GM12878 (cell line): Measurements from ENCODE around the gene RACGAP1. TPM values are rescaled to one million over a fixed set of nuclear protein-coding genes. Genes with fewer than 3 reads are reported as not detected.

Experiments used
- ATAC-seq: fragments of 200-7000 bp; cut with Tn5 transposase; 3 replicates; pipeline ENCODE4 v1.9.1; 2020; ENCODE audit warnings: mild to moderate bottlenecking, moderate library complexity
- BruUV-seq: library from RNA; stranded (reverse); fragments of 400-500 nt; replicated peaks from 2 replicates; lab custom pipeline; 2021; lab: Mats Ljungman, UMichigan
- CTCF ChIA-PET: fragments of 300-600 bp; sonication (Branson Sonifier 250); formaldehyde crosslinking; extraction: SDS; loops from one replicate; lab custom pipeline; 2021; ENCODE audit warnings: inconsistent platforms; lab: Yijun Ruan, JAX
- POLR2A ChIA-PET: fragments of 350-600 bp; formaldehyde crosslinking; extraction: SDS; loops from one replicate; lab custom pipeline; 2021; ENCODE audit warnings: inconsistent platforms; lab: Charles Lee
- RAD21 ChIA-PET: fragments of 300-600 bp; sonication (Branson Sonifier 250); formaldehyde crosslinking; loops from one replicate; lab custom pipeline; 2023; ENCODE audit warnings: antibody characterized with exemption; ENCODE audit not compliant: unreplicated experiment; lab: Charles Lee
- SMC1A ChIA-PET: fragments of 300-600 bp; sonication (Branson Sonifier 250); formaldehyde crosslinking; loops from one replicate; lab custom pipeline; 2023; ENCODE audit not compliant: unreplicated experiment, uncharacterized antibody; lab: Charles Lee
- DNase-seq: peaks from one replicate; pipeline ENCODE4 v3.0.0-alpha.2; 2011; ENCODE audit warnings: low read depth, low spot score
- FAIRE-seq: peaks from 3 replicates; lab custom pipeline; 2011; peaks lifted over from hg19 to GRCh38; lab: Jason Lieb, UNC
- H2AFZ ChIP-seq: 2 replicates; pipeline ENCODE4 v1.6.0; 2011; ENCODE audit warnings: low read depth, low read length, control low read depth; ENCODE audit not compliant: control insufficient read depth
- H3K27ac ChIP-seq: 2 replicates; pipeline ENCODE4 v1.5.1; 2011; ENCODE audit warnings: control low read depth; ENCODE audit not compliant: control insufficient read depth, insufficient read depth
- H3K27me3 ChIP-seq, 2 experiments: replicated peaks in 1 of 2; 2 replicates each; pipeline versions ENCODE4 v1.6.0 to v1.6.1; 2011; ENCODE audit warnings: low read length in 1 of 2; ENCODE audit not compliant: control insufficient read depth in 2 of 2, insufficient read depth in 2 of 2
- H3K36me3 ChIP-seq, 2 experiments: 2 replicates each; pipeline ENCODE4 v1.5.1; 2011; ENCODE audit warnings: low read length in 1 of 2; ENCODE audit not compliant: control insufficient read depth in 2 of 2, insufficient read depth in 2 of 2
- H3K4me1 ChIP-seq: 2 replicates; pipeline ENCODE4 v1.6.1; 2011; ENCODE audit warnings: mild to moderate bottlenecking, low read length, moderate library complexity, mixed read lengths; ENCODE audit not compliant: control insufficient read depth, insufficient read depth
- H3K4me2 ChIP-seq: 2 replicates; pipeline ENCODE4 v1.6.0; 2011; ENCODE audit warnings: control low read depth; ENCODE audit not compliant: control insufficient read depth, insufficient read depth
- H3K4me3 ChIP-seq: fragments of 200-600 bp; sonication (generic); 2 replicates; pipeline ENCODE4 v1.5.1; 2016
- H3K79me2 ChIP-seq: 2 replicates; pipeline ENCODE4 v1.6.0; 2011; ENCODE audit warnings: low read length; ENCODE audit not compliant: control insufficient read depth, insufficient read depth
- H3K9ac ChIP-seq: 2 replicates; pipeline ENCODE4 v1.8.0; 2011; ENCODE audit warnings: low read length, control low read depth, mixed read lengths; ENCODE audit not compliant: control insufficient read depth, insufficient read depth
- H3K9me3 ChIP-seq: replicated peaks from 3 replicates; pipeline ENCODE4 v1.5.1; 2011; ENCODE audit warnings: mild to moderate bottlenecking, low read length; ENCODE audit not compliant: control insufficient read depth, insufficient read depth
- H4K20me1 ChIP-seq: 2 replicates; pipeline ENCODE4 v1.6.0; 2011; ENCODE audit not compliant: control insufficient read depth, insufficient read depth
- BACH1 ChIP-seq: fragments of 450-650 bp; IDR thresholded peaks from 2 replicates; pipeline ENCODE4 v1.6.1; 2017; ENCODE audit warnings: mild to moderate bottlenecking, borderline replicate concordance
- BCL11A ChIP-seq: IDR thresholded peaks from 2 replicates; pipeline ENCODE4 v1.6.1; 2011; ENCODE audit warnings: low read depth, low read length
- CREB1 ChIP-seq: IDR thresholded peaks from 2 replicates; pipeline ENCODE4 v1.6.1; 2012; ENCODE audit warnings: low read depth, mild to moderate bottlenecking, inconsistent platforms
- EP300 ChIP-seq, 2 experiments: fragments of 150-350 bp in 1 of 2; IDR thresholded peaks; 2 replicates each; pipeline ENCODE4 v1.6.1; 2011 to 2012; ENCODE audit warnings: low read depth in 2 of 2, low read length in 2 of 2, borderline replicate concordance in 1 of 2, improper control_type of control experiment in 1 of 2, inconsistent platforms in 1 of 2; ENCODE audit not compliant: control insufficient read depth in 1 of 2
- LARP7 ChIP-seq: fragments of 450-650 bp; IDR thresholded peaks from 2 replicates; pipeline ENCODE4 v1.6.1; 2017; ENCODE audit warnings: mild to moderate bottlenecking
- MEF2A ChIP-seq: IDR thresholded peaks from 2 replicates; pipeline ENCODE4 v1.6.1; 2011; ENCODE audit warnings: low read depth, mild to moderate bottlenecking, low read length, moderate library complexity; ENCODE audit not compliant: insufficient read depth
- RUNX3 ChIP-seq: IDR thresholded peaks from 2 replicates; pipeline ENCODE4 v1.6.1; 2012; ENCODE audit warnings: low read length, inconsistent platforms
- TBL1XR1 ChIP-seq: IDR thresholded peaks from 2 replicates; pipeline ENCODE4 v1.6.1; 2012; ENCODE audit warnings: low read depth, low read length, improper control_type of control experiment
- YY1 ChIP-seq: IDR thresholded peaks from 2 replicates; pipeline ENCODE4 v1.6.1; 2011; ENCODE audit warnings: low read depth, mild to moderate bottlenecking, low read length
- WGBS: methylation state at CpG from one replicate; pipeline ENCODE4 v1.1.6; 2016; ENCODE audit warnings: low lambda C conversion rate; ENCODE audit not compliant: insufficient replicate concordance, insufficient coverage; ENCODE audit errors: missing lambda C conversion rate; 5-methylcytosine and 5-hydroxymethylcytosine counted together
- in situ Hi-C: fragments of 300-500 bp; cut with MboI; formaldehyde crosslinking; loops from 9 replicates; pipeline ENCODE4 v1.14.3; 2018; ENCODE audit warnings: mixed read lengths
- intact Hi-C: fragments of 100-400 bp; cut with micrococcal nuclease; formaldehyde crosslinking; loops from one replicate; pipeline ENCODE4 v1.14.2; 2022; ENCODE audit not compliant: unreplicated experiment
- polyA plus RNA-seq, 11 experiments: library from polyadenylated mRNA; depleted of rRNA in 4 of 11; unstranded in 6 of 11; stranded (reverse) in 5 of 11; fragments of >200 nt; fragmentation: Nextera tagmentation in 4 of 11; fragmentation: Illumina TruSeq in 1 of 11; extraction: Ambion mirVana in 4 of 11; extraction: Trizol in 1 of 11; gene quantifications; 1 replicate in 1 of 11; 2 replicates in 10 of 11; pipeline versions ENCODE4 v1.2.1 to v1.2.3, GENCODE V29; 2011 to 2016; ENCODE audit warnings: inconsistent platforms in 2 of 11, missing spikeins in 2 of 11, low read depth in 1 of 11
- total RNA-seq, 4 experiments: library from RNA; depleted of rRNA in 3 of 4; stranded (reverse); fragments of >200 nt in 3 of 4; fragmentation: Illumina TruSeq in 1 of 4; extraction: Trizol in 1 of 4; gene quantifications; 2 replicates each; pipeline versions ENCODE4 v1.2.1 to v1.2.3, GENCODE V29; 2013 to 2021
- TF ChIP-seq, protein P1 (sequence below): fragments of 450-650 bp; IDR thresholded peaks from 2 replicates; pipeline ENCODE4 v1.6.1; 2017; ENCODE audit warnings: borderline replicate concordance
- TF ChIP-seq, protein P2 (sequence below): IDR thresholded peaks from 2 replicates; pipeline ENCODE4 v1.6.1; 2012; ENCODE audit warnings: low read depth, low read length, improper control_type of control experiment
- TF ChIP-seq, protein P3 (sequence below): IDR thresholded peaks from 2 replicates; pipeline ENCODE4 v1.6.1; 2011; ENCODE audit warnings: borderline replicate concordance, low read depth, mild to moderate bottlenecking, moderate library complexity, mixed read lengths, low read length; ENCODE audit not compliant: insufficient read depth; ENCODE audit errors: extremely low read length
- TF ChIP-seq, protein P4 (sequence below): fragments of 450-650 bp; IDR thresholded peaks from 2 replicates; pipeline ENCODE4 v1.6.1; 2017; ENCODE audit warnings: antibody characterized with exemption, mild to moderate bottlenecking, moderate library complexity
- TF ChIP-seq, protein P5 (sequence below): fragments of 450-650 bp; conservative IDR thresholded peaks from 2 replicates; pipeline ENCODE4 v1.6.1; 2017; ENCODE audit warnings: mild to moderate bottlenecking, moderate library complexity

Gene RACGAP1
- total and polyA plus RNA-seq, 10 of the 15 experiments (the other 5 are each of a cell fraction or from before 2014, with no cell fraction given), result 32.4 to 87.9 (median 76.2) TPM

DNA sequence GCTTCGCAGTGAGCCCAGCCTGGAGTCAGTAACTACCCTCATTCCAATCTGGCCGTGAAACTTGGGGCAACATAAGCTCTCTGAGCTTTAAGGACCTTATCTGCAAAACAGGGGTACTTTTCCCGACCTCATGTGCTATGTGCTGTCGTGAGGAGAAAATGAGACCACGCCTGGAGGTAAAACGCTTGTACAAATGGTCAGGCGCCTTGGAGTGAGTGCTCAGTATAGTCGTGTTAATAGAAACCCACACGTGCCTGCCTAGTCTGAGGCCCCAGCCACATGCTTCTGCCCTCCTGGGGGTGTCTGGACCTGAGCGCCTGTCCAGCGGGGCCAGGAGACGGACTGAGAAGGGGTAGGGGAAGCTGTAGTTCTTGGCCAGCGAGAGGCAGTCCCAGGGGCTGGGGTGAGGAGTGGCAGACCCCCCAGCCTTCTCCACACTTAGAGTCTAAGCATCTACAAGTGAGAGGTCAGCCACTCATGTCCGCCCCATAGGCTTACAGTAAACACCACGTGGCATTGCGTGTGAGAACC, 58.7 kb downstream of the RACGAP1 start (continued):
- TF ChIP-seq, protein P1, sequence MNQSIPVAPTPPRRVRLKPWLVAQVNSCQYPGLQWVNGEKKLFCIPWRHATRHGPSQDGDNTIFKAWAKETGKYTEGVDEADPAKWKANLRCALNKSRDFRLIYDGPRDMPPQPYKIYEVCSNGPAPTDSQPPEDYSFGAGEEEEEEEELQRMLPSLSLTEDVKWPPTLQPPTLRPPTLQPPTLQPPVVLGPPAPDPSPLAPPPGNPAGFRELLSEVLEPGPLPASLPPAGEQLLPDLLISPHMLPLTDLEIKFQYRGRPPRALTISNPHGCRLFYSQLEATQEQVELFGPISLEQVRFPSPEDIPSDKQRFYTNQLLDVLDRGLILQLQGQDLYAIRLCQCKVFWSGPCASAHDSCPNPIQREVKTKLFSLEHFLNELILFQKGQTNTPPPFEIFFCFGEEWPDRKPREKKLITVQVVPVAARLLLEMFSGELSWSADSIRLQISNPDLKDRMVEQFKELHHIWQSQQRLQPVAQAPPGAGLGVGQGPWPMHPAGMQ, result no peak
- TF ChIP-seq, all 136 proteins: peak for 0

DNA sequence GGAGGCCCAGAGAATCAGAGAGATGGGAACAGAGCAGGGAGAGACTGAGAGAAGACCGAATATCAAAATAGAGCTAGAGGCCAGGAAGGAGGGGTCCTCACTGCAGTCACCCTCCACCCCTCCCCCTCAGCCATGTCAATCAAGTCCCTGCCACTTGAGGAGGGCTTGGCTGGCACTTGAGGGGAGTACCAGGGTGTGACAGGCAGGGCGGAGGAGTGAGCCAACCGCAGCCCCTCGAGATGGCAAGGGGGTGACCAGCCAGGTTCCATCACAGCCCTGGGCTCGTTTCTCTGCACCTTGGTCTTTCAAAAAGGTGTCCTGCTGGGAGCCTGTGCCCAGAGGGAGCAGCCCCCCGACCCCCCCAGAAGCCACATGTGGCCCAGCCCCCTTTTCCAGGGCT, 59.5 kb downstream of the RACGAP1 start:
- DNase-seq (no peak), ATAC-seq (no peak), FAIRE-seq (no peak)
- WGBS, result 18% methylated on average over 6 of the region's 6 CpGs
- BruUV-seq, result no TSS peak
- ChIA-PET RAD21 (interaction anchor here (1.0 to 5.1 kb wide), 8 partner anchors 10 to 196 kb away, joined by 3 to 74 read pairs (median 4); no protein-coding TSS in a partner anchor), SMC1A (interaction anchor here (1.0 to 4.2 kb wide), 8 partner anchors 20 to 963 kb away, joined by 3 to 25 read pairs (median 4); partner anchors contain the start of gene COX14), POLR2A (interaction anchor here (0.6 kb wide), 1 partner anchor 207 kb away, joined by 3 read pairs; no protein-coding TSS in a partner anchor), CTCF (interaction anchor here (0.6 to 5.9 kb wide), 20 partner anchors 8 to 394 kb away, joined by 3 to 121 read pairs (median 11); partner anchors contain the start of gene AQP2)
- intact Hi-C loops, result loop anchor here (5.0 kb wide), 1 partner anchor 211 kb away; no protein-coding TSS in a partner anchor
- Histone ChIP-seq H3K9ac (no peak overlapping the region), H2AFZ (no peak overlapping the region), H4K20me1 (no peaks in the 10 kb centered on the region), H3K79me2 (no peaks in the 10 kb centered on the region), H3K27ac (no peak overlapping the region), H3K9me3 (no peaks in the 10 kb centered on the region; the same call in 2 of the 3 replicates), H3K36me3 (no peaks in the 10 kb centered on the region), H3K4me3 (no peak overlapping the region), H3K4me2 (no peak overlapping the region), H3K4me1 (peaks cover 8% of the 10 kb centered on the region), H3K27me3 (peaks cover 5 to 11% of the 10 kb centered on the region in 2 experiments; a peak in 3 of 4 replicates)
- in situ Hi-C loops, result no loop called here
- TF ChIP-seq, protein P2, sequence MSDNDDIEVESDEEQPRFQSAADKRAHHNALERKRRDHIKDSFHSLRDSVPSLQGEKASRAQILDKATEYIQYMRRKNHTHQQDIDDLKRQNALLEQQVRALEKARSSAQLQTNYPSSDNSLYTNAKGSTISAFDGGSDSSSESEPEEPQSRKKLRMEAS, result no peak
- TF ChIP-seq YY1, result no peak
- TF ChIP-seq BCL11A, result no peak
- TF ChIP-seq, protein P3, sequence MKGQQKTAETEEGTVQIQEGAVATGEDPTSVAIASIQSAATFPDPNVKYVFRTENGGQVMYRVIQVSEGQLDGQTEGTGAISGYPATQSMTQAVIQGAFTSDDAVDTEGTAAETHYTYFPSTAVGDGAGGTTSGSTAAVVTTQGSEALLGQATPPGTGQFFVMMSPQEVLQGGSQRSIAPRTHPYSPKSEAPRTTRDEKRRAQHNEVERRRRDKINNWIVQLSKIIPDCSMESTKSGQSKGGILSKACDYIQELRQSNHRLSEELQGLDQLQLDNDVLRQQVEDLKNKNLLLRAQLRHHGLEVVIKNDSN, result no peak
- TF ChIP-seq, protein P4, sequence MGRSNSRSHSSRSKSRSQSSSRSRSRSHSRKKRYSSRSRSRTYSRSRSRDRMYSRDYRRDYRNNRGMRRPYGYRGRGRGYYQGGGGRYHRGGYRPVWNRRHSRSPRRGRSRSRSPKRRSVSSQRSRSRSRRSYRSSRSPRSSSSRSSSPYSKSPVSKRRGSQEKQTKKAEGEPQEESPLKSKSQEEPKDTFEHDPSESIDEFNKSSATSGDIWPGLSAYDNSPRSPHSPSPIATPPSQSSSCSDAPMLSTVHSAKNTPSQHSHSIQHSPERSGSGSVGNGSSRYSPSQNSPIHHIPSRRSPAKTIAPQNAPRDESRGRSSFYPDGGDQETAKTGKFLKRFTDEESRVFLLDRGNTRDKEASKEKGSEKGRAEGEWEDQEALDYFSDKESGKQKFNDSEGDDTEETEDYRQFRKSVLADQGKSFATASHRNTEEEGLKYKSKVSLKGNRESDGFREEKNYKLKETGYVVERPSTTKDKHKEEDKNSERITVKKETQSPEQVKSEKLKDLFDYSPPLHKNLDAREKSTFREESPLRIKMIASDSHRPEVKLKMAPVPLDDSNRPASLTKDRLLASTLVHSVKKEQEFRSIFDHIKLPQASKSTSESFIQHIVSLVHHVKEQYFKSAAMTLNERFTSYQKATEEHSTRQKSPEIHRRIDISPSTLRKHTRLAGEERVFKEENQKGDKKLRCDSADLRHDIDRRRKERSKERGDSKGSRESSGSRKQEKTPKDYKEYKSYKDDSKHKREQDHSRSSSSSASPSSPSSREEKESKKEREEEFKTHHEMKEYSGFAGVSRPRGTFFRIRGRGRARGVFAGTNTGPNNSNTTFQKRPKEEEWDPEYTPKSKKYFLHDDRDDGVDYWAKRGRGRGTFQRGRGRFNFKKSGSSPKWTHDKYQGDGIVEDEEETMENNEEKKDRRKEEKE, result no peak
- no peak for TF ChIP-seq MEF2A
- TF ChIP-seq, protein P5, sequence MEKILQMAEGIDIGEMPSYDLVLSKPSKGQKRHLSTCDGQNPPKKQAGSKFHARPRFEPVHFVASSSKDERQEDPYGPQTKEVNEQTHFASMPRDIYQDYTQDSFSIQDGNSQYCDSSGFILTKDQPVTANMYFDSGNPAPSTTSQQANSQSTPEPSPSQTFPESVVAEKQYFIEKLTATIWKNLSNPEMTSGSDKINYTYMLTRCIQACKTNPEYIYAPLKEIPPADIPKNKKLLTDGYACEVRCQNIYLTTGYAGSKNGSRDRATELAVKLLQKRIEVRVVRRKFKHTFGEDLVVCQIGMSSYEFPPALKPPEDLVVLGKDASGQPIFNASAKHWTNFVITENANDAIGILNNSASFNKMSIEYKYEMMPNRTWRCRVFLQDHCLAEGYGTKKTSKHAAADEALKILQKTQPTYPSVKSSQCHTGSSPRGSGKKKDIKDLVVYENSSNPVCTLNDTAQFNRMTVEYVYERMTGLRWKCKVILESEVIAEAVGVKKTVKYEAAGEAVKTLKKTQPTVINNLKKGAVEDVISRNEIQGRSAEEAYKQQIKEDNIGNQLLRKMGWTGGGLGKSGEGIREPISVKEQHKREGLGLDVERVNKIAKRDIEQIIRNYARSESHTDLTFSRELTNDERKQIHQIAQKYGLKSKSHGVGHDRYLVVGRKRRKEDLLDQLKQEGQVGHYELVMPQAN, result no peak
- TF ChIP-seq RUNX3, result no peak
- TF ChIP-seq BACH1, result no peak
- TF ChIP-seq CREB1, result no peak
- TF ChIP-seq LARP7, result no peak
- TF ChIP-seq EP300 (IDR thresholded peaks at IDR 0.05; ENCODE audit: borderline replicate concordance in 1 of 2, control insufficient read depth in 1 of 2, low read depth in 2 of 2, low read length in 2 of 2), result no peak
- no peak for TF ChIP-seq TBL1XR1
